Loucy (cell line): Measurements from ENCODE around the gene SCMH1.

Experiments used
- CTCF ChIP-seq: fragments of 200-600 bp; sonication (generic); conservative IDR thresholded peaks from 2 replicates; pipeline ENCODE4 v1.5.1; 2014; ENCODE audit warnings: mild to moderate bottlenecking, antibody characterized with exemption, low read length
- EZH2phosphoT487 ChIP-seq: fragments of 200-600 bp; IDR thresholded peaks from 2 replicates; pipeline ENCODE4 v1.6.1; 2018; ENCODE audit warnings: antibody characterized with exemption, mild to moderate bottlenecking, moderate library complexity, borderline replicate concordance

- TF ChIP-seq CTCF (no peak), EZH2phosphoT487 (no peak)
Measured at GRCh38 chr1:41101950-41102607, 140.0 kb downstream of the SCMH1 start.
